Gastroesophageal sphincter (tissue), 4 donors: ENCODE data around the gene MEOX2. TPM values are rescaled to one million over a fixed set of nuclear protein-coding genes. Genes with fewer than 3 reads are reported as not detected.

Experiments used
- ATAC-seq: fragments of 150-250 bp; one replicate; pipeline ENCODE4 v1.9.1; 2016; ENCODE audit warnings: mild to moderate bottlenecking, moderate library complexity
- H3K27ac ChIP-seq, 4 donors: fragments of 200-600 bp; sonication (generic) in 3 of 4; 1 replicate in 3 of 4; 2 replicates in 1 of 4; pipeline ENCODE4 v1.5.1; 2016 to 2019
- H3K27me3 ChIP-seq: fragments of 200-600 bp; sonication (generic); one replicate; pipeline ENCODE4 v1.5.1; 2019
- H3K36me3 ChIP-seq, 2 donors: fragments of 200-600 bp; sonication (generic); one replicate each; pipeline ENCODE4 v1.5.1; 2019; ENCODE audit warnings: control low read depth in 1 of 2
- H3K4me1 ChIP-seq, 3 donors: fragments of 200-600 bp; sonication (generic); 1 replicate in 2 of 3; 2 replicates in 1 of 3; pipeline ENCODE4 v1.5.1; 2016 to 2019; ENCODE audit warnings: control low read depth in 2 of 3
- H3K4me3 ChIP-seq, 2 donors: fragments of 200-600 bp; sonication (generic); one replicate each; pipeline ENCODE4 v1.5.1; 2019; ENCODE audit warnings: mild to moderate bottlenecking in 1 of 2, moderate library complexity in 1 of 2
- H3K9me3 ChIP-seq, 3 donors: fragments of 200-600 bp; sonication (generic); one replicate each; pipeline ENCODE4 v1.5.1; 2017 to 2019; ENCODE audit warnings: control low read depth in 2 of 3
- CTCF ChIP-seq, 4 experiments: fragments of 200-600 bp in 2 of 4; fragments of 450-650 bp in 2 of 4; sonication (generic) in 1 of 4; IDR thresholded peaks; one replicate each; pipeline ENCODE4 v1.5.1; 2017 to 2019; ENCODE audit warnings: antibody characterized with exemption in 4 of 4, mild to moderate bottlenecking in 2 of 4, moderate library complexity in 2 of 4
- EP300 ChIP-seq: sonication (generic); formaldehyde crosslinking; IDR thresholded peaks from one replicate; pipeline ENCODE4 v1.6.1; 2017; ENCODE audit warnings: antibody characterized with exemption, mild to moderate bottlenecking
- POLR2A ChIP-seq, 2 donors: fragments of 450-650 bp; IDR thresholded peaks; one replicate each; pipeline ENCODE4 v1.6.1; 2017; ENCODE audit warnings: antibody characterized with exemption in 2 of 2, mild to moderate bottlenecking in 2 of 2, moderate library complexity in 1 of 2
- POLR2AphosphoS5 ChIP-seq: sonication (generic); formaldehyde crosslinking; IDR thresholded peaks from one replicate; pipeline ENCODE4 v1.6.1; 2017; ENCODE audit warnings: antibody characterized with exemption
- WGBS, 2 donors: methylation state at CpG; one replicate each; pipeline ENCODE4 v1.1.5; 2018; ENCODE audit warnings: low coverage in 1 of 2; 5-methylcytosine and 5-hydroxymethylcytosine counted together
- total RNA-seq, 4 donors: library from RNA; depleted of rRNA; stranded (reverse); fragments of >200 nt; gene quantifications; one replicate each; pipeline ENCODE4 v1.1.0, GENCODE V29; 2016

The MEOX2 gene
- total RNA-seq, 4 donors from 2014 or later, result 4.5 to 28.7 (median 12.5) TPM

GRCh38 chr7:15626041-15626440, 60.4 kb downstream of the MEOX2 start:
- Histone ChIP-seq H3K36me3 (no peaks in the 10 kb centered on the region), H3K27me3 (no peaks in the 10 kb centered on the region), H3K4me1 (peaks cover 0 to 12% (median 0%) of the 10 kb centered on the region in 3 donors), H3K9me3 (no peaks in the 10 kb centered on the region), H3K27ac (no peak overlapping the region), H3K4me3 (no peak overlapping the region)
- WGBS, 2 donors, result 80 to 100% methylated on average over 1 of the region's 1 CpG
- no peak for ATAC-seq
- no peak for TF ChIP-seq POLR2A (IDR thresholded peaks at IDR 0.05)
- no peak for TF ChIP-seq CTCF (IDR thresholded peaks at IDR 0.05)
- no peak for TF ChIP-seq EP300

DNA sequence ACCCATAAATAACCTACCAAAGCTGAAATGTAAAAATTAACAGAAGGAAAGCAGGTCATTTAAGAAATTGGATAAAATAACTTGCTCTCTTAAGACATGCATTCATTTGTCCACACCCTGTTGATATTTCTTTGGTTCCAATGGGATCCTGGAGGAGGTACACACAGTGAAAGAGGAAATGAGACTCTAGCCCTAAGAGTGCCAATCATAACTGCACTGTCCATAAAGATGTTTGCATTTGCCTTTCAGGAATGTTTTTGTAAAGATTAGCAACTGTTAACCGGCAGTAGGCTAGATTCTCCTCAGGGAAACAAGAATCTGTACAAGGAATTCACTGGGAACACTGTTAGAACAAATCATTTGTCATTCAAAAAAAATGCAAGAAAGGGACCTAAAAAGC, 61.0 kb downstream of the MEOX2 start:
- Histone ChIP-seq H3K36me3 (no peaks in the 10 kb centered on the region), H3K4me3 (no peak overlapping the region), H3K9me3 (no peaks in the 10 kb centered on the region), H3K27me3 (no peaks in the 10 kb centered on the region), H3K27ac (no peak overlapping the region), H3K4me1 (peaks cover 0 to 12% (median 0%) of the 10 kb centered on the region in 3 donors)
- ATAC-seq, result no peak
- no peak for TF ChIP-seq POLR2A (IDR thresholded peaks at IDR 0.05)
- no peak for TF ChIP-seq CTCF (IDR thresholded peaks at IDR 0.05)
- no peak for TF ChIP-seq POLR2AphosphoS5
- no peak for TF ChIP-seq EP300
- 67 to 83% methylated on average over 1 of the region's 1 CpG for WGBS, 2 donors

DNA sequence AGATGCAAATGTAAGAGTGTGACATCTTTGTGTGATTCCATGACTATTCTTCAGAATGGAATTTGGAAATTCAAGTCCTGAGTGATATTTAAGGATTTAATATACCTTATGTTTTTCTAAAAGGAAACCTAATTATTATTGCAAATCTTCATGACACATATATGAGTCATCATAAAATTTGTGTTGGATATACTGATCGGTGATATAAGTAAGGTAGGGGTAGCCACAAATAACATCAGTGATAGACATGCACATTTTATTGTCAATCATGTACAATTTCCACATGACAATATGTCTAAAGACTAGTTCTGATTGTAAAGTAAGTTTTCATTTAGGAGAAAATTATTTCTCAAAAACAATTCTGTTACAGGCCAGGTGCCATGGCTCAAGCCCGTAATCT, 65.0 kb downstream of the MEOX2 start:
- H3K4me3 ChIP-seq, result no peak overlapping the region
- H3K4me1 ChIP-seq, result no peaks in the 10 kb centered on the region
- H3K27me3 ChIP-seq, result no peaks in the 10 kb centered on the region
- ATAC-seq, result no peak
- 94 to 96% methylated on average over 2 of the region's 2 CpGs for WGBS, 2 donors
- H3K36me3 ChIP-seq, result no peaks in the 10 kb centered on the region
- H3K9me3 ChIP-seq, result no peaks in the 10 kb centered on the region
- TF ChIP-seq POLR2A (IDR thresholded peaks at IDR 0.05) (no peak), POLR2AphosphoS5 (no peak), EP300 (no peak), CTCF (IDR thresholded peaks at IDR 0.05) (no peak)
- H3K27ac ChIP-seq, result no peak overlapping the region

DNA sequence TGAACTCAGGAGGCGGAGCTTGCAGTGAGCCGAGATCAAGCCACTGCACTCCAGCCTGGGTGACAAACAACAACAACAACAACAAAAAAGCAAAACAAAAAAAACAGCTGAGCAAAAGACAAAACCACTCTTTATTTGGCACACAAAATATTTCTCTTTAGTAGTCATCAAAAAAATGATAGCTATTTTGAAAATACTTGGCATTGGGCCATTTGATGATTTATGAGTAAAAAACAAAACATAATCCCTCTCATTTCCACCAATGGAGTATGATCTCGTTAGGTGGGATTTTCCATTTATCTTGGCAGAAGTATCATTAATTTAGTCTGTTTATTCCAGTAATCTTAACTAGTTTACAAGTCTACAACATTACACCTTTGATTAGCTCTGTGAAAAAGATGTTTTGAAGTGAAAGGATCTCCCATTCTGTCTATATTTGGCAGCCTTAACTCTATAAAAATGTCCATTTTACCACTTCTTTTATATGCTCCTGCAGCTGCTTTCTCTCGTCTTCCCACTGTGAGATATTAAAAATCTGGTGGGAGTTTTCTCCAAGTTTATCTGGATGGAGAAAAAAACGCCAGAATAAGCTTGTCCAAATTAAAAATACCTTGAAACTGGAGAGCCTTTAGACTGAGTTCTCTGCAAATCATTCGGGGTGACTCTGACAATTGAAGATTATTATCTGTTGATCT, 65.8 kb downstream of the MEOX2 start:
- Histone ChIP-seq H3K27me3 (no peaks in the 10 kb centered on the region), H3K27ac (no peak overlapping the region), H3K4me1 (no peaks in the 10 kb centered on the region), H3K4me3 (no peak overlapping the region), H3K36me3 (no peaks in the 10 kb centered on the region), H3K9me3 (no peaks in the 10 kb centered on the region)
- WGBS, 2 donors, result 70 to 77% methylated on average over 6 of the region's 6 CpGs
- ATAC-seq, result no peak
- TF ChIP-seq CTCF (IDR thresholded peaks at IDR 0.05) (no peak), EP300 (no peak), POLR2A (IDR thresholded peaks at IDR 0.05) (no peak), POLR2AphosphoS5 (no peak)

DNA sequence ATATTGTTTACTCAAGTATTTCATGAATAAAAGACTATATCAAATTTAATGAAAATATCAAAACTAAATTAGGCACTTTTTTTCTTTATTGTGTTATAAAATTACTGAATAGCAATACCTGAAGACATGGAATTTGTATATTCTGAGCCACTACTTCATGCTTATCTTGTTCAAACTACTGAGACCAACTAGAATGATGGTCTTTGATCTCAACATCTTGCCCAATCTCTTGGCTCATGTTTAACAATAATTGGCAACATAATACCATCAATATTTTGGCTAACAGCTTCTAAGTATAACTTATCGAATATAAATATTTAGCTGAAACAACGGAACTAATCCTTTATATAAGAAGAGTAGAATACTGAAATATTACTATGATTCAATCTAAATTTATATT, 68.2 kb downstream of the MEOX2 start:
- Histone ChIP-seq H3K4me1 (no peaks in the 10 kb centered on the region), H3K27me3 (no peaks in the 10 kb centered on the region), H3K4me3 (no peak overlapping the region), H3K36me3 (no peaks in the 10 kb centered on the region), H3K27ac (no peak overlapping the region), H3K9me3 (no peaks in the 10 kb centered on the region)
- TF ChIP-seq EP300 (no peak), CTCF (IDR thresholded peaks at IDR 0.05) (no peak), POLR2A (IDR thresholded peaks at IDR 0.05) (no peak), POLR2AphosphoS5 (no peak)
- no peak for ATAC-seq
- 93 to 100% methylated on average over 2 of the region's 2 CpGs for WGBS, 2 donors
